GM19468 (cell line): ENCODE data around the gene DNAJC19.
A peak's percentile ranks its signal among the peaks of the same experiment; 100 is the strongest.
"Not testable (repeated sequence)": the region's sequence is repeated elsewhere in the genome, so short reads cannot be mapped to it uniquely, and the experiment has no call there.

Experiments used
- ATAC-seq: cut with Tn5 transposase; IDR thresholded peaks from one replicate; pipeline ENCODE4 v1.9.1; 2021; ENCODE audit warnings: mild to moderate bottlenecking, moderate library complexity, moderate number of reproducible peaks; ENCODE audit not compliant: unreplicated experiment; ENCODE audit errors: extremely low read depth

The DNAJC19 gene

DNA sequence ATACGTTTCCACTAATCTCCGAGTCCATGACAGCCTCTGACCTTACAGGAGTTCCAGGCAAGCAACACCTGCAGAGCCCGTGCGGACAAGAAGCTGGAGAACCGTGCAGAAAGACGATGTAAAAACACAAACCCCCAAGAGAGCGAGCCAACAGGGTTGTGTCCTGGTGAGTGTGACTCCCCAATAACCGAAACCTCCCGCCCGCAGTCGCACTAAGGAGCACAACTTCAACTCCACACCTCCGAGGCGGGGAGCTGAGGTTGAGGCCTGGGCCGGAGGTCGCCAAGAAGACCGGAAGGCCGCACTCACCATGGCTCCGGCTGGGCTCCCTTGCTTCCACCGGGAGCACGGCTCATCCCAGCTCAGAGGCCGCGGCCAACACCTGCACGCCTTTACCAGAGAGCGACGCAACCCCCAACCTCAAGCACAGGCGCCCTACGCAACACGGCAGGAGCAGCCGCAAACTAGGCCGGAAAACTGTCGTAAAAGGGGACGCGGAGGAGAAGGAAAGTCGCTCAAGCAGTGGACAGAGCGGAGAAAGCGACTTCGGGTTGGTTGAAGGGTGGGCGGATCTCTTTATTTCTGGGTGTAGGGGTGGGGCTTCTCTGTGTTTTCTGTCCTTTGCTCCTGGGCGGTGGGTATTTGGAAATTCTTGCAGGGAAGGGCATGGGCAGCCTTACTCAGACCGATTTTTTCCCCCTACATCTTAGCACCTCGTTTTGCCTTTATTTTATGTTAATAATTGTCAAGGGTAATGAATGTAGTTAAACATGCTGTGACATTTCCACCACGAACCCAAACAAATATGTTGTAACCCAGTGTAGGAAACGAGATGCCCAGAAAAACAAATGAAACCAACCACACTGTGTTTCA, at the start of gene DNAJC19:
Gene DNAJC19, minus strand, starts transcription at position 446 of the 873 bp plus-strand sequence. Its CDS starts 134 bp downstream, at position 312.
- ATAC-seq = peak; percentile 82

DNA sequence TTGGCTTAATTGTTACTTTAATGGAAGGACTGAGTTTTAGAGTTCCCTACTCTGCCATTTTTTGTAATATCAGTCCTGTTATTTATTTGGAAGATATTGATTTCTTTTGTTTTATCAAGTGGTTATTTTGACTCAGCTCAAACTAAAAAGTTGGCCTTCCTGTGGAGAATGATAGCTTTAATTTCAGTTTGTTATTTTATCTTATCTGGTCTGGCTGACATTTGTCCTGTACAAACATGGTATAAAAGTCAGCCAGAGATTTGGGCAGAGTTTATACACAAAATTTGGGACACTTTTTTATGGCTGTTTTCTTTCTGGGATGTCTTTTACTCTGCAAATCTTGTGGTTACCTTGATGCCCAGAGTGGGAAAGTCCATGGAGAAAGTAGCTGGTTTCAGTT, 41.4 kb upstream of the DNAJC19 start:
- ATAC-seq = no peak

GRCh38 chr3:181025204-181025603, 35.7 kb upstream of the DNAJC19 start:
- ATAC-seq = no peak

- no peak for ATAC-seq
These were observed 28.2 kb upstream of the DNAJC19 start for GRCh38 chr3:181017690-181018089.

DNA sequence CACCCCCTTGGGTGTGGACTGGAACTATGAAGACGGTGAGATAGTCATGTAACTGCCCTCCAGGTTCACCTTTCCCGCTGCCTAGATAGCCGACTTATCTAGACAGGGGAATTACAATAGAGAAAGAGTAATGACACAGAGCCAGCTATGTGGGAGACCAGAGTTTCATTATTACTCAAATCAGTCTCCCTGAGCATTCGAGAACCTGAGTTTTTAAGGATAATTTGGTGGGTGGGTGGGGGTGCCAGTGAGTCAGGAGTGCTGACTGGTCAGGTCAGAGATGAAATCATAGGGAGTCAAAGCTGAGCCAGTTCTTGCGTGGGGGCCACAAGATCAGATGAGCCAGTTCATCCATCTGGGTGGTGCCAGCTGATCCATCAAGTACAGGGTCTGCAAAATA, 19.7 kb upstream of the DNAJC19 start:
- ATAC-seq = no peak

DNA sequence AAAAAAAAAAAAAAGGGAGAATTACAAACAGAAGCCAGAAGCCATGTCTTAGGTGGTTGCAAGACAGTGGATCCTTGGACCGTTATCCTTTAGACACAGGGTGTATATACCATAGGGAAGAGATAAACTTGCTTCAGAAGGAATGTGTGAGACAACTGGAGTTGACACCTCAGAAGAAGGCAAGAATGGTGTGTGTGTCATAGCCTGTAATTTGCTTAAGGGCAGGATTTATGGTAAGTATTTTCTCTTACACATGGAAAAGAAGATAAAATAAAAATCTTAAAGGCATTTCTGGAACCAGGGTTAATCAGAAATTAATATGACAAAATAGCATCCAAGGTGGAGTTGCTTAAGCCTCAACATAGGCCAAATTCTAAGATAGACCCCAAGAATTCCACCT, 19.3 kb upstream of the DNAJC19 start:
- no peak for ATAC-seq

DNA sequence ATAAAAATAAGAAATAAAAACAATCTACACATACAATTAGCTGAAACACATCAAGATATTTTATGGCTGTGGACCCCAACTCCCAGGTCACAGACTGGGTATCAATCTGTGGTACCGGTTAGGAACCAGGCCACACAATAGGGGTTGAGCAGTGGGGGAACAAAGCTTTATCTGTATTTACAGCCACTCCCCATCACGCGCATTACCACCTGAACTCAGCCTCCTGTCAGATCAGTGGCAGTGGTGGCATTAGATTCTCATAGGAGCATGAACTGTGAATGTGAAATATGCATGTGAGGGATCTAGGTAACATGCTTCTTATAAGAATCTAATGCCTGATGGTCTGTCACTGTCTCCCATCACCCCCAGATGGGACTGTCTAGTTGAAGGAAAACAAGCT, 17.7 kb upstream of the DNAJC19 start:
- no peak for ATAC-seq

DNA sequence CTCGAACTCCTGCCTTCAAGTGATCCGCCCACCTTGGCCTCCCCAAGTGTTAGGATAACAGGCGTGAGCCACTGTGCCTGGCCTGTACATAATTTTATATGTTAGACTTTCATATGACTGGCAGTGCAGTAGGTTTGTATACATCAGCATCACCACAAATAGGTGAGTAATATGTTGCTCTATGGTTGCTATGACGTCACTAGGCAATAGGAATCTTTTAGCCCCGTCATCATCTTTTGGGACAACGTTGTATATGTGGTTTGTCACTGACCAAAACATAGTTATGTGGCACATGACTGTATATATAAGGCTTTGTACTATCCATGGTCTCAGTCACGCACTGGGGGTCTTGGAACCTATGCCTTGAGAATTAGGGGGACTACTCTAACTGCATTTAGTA, 17.0 kb upstream of the DNAJC19 start:
- no peak for ATAC-seq

DNA sequence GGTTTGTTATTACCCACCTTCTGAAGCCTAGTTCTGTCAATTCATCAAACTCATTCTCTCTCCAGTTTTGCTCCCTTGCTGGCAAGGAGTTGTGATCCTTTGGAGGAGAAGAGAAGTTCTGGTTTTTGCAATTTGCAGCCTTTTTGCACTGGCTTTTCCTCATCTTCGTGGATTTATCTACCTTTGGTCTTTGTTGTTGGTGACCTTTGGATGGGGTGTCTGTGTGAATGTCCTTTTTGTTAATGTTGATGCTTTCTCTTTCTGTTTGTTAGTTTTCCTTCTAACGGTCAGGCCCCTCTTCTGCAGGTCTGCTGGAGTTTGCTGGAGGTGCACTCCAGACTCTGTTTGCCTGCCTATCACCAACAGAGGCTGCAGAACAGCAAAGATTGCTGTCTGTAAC, 13.9 kb upstream of the DNAJC19 start:
- ATAC-seq = not testable (repeated sequence)

DNA sequence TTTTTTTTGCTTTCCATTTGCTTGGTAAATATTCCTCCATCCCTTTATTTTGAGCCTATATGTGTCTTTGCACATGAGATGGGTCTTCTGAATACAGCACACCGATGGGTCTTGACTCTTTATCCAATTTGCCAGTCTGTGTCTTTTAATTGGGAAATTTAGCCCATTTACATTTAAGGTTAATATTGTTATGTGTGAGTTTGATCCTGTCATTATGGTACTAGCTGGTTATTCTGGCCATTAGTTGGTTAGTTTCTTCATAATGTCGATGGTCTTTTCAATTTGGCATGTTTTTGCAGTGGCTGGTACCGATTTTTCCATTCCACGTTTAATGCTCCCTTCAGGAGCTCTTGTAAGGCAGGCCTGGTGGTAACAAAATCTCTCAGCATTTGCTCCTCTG, 12.8 kb upstream of the DNAJC19 start:
- ATAC-seq = not testable (repeated sequence)

- no peak for ATAC-seq
These were observed 6.9 kb upstream of the DNAJC19 start for GRCh38 chr3:180996415-180996932.

DNA sequence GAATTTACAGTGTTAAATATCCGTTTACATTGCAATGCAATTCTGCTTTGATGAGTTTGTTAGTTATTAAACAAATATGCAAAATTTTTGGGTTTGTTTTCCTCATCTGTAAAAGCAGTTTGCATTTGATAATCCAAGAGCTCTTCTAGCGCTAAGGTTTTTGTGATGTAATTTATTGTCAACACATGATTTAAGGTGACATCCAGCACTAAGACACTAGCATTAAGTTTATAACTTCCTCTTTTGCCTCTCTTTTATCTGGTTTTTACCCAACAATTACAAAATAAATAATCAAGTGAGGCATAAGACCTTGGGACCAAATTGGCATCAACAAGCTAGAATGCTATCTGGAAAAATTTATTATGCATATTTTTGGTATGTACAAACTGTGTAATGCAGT, 969 bp upstream of the DNAJC19 start:
- ATAC-seq = no peak

GRCh38 chr3:180987344-180987743, 2.2 kb downstream of the DNAJC19 start:
- ATAC-seq = no peak

DNA sequence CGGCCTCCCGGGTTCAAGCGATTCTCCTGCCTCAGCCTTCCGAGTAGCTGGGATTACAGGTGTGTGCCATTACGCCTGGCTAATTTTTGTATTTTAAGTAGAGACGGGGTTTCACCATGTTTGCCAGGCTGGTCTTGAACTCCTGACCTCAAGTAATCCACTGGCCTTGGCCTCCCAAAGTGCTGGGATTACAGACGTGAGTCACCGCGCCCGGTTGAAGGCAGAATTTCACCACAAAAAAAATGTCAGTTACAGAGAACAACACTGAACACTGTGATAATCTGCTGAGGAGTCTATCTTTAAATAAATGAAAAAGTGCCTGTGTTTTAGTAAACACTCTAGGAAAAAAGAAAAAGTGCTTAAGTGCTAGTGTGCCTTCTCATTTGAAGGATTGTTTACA, 3.2 kb downstream of the DNAJC19 start:
- ATAC-seq = not testable (repeated sequence)

DNA sequence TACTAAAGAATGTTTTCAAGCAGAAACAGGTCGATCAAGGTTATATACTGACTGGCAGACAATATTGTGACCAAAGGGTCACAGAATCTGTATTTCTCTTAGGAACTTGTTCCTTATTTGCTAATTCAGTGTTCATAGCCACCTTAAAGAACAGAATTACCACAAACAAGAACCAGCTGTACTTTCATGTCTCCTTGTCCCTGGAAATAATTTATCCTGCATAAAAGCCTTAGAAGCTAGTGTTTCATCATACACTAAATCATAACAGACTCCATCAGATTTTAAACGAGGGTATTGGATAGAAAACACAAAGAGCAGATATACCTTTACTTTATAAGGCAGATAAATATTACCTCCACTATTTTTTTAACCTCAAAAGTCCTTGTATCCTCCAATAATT, 6.4 kb downstream of the DNAJC19 start:
- ATAC-seq = no peak

DNA sequence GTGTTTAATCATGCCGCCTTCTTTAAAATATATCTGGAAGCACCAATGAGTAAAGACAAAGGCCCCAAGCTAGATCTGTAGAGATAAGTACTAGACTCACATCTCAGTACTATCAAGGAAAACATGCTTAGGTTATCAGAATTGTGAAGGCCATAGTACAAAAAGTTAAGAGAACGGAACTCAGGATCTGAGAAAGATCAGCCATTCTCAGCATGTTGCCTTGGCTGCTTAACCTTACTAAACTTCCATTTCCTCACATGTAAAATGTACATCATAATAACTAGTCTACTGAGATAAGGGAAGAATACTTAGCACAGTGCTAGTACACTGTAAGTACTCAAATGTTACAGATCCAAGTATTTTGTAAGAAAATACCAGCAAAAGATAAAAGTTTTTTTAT, 7.6 kb downstream of the DNAJC19 start:
- no peak for ATAC-seq

DNA sequence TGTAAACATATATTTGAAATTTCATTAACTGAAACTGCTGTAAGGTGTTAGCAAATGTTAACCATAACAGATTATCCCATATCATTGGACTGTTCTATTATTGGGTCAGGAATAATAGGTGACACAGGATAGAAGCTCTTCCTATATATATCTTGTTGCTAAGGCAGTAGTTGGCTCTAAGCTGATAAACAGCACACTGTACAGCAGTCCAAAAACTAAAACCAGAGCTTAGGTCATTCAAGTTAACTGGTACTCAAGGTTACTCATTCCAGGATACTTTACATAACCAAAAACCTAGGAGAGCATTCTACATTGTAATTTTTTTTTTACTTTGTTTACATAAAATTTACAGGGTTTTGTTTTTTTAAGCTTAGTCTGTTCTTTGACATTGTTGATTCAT, 8.9 kb downstream of the DNAJC19 start:
- no peak for ATAC-seq

DNA sequence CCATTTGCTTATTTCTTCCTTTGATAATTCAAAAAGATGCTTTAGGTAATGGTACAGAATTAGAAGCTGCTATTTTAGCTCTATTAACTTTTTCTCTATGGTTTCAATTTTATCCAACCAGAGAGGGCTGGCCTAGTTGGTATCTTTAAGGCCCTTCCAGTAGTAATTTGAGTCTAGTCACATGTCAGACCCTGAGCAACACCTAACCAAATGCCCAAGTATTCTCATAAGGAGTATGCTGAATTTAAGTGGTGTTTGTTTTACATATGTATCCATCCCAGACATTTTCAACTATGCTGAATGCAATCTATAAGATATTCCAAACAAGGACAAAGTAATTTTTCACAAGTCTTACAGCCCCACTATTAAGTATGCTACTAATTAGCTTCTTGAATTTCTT, 9.6 kb downstream of the DNAJC19 start:
- no peak for ATAC-seq

- no peak for ATAC-seq
These were observed 12.0 kb downstream of the DNAJC19 start for GRCh38 chr3:180977498-180977897.

GRCh38 chr3:180974286-180974685, 15.2 kb downstream of the DNAJC19 start:
- no peak for ATAC-seq

DNA sequence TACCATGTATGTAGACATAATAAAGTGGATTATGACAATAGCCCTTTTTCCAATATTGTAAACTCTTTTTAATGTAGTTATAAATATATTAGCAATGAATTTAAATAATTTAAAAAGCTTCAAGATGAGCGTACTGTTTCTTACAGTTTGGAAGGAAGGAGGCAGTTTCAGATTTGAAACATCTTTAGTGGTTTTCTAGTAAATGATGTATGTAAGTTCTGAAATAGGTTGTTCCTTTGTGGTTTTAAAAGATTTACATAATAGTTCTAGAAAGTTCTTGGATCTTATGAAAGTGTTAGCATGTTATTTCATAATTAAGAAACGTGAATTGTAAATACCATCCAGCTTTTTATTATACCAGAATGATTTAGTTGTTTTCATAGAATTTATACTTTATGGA, 16.0 kb downstream of the DNAJC19 start:
- ATAC-seq = peak; percentile 55

DNA sequence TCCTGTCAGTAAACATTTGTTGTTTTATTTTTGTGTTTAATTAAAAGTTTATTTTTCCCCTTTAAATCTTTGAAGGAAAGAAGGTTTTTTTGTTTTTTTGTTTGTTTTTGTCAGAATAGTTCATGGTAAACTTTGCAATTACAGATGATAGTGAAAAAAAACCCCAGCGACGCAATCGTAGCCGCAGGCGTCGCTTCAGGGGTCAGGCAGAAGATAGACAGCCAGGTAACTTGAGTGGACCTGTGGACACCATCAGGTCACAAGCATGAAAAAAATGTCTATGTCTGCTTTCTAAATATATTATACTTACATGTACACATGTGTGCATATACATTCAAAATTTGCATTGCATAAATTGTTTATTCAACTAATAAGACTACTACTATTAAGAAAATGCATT, 18.6 kb downstream of the DNAJC19 start:
- no peak for ATAC-seq
